ENCODE results near the gene FKBP10. TPM values are rescaled to one million over a fixed set of nuclear protein-coding genes. Genes with fewer than 3 reads are reported as not detected.

Gene FKBP10
- total RNA-seq, 2 donors from 2014 or later = 10.3 to 12.8 TPM

- H3K9ac ChIP-seq (ENCODE audit: low read depth in 2 of 2, low read length in 2 of 2) = no peak overlapping the region
- intact Hi-C loops (cut with DNase I) = no loop called here
- DNase-seq = no peak
- H3K36me3 ChIP-seq = peaks cover 17% of the 10 kb centered on the region
- no peak overlapping the region for H3K27ac ChIP-seq
- no peaks in the 10 kb centered on the region for H3K9me3 ChIP-seq
- no peaks in the 10 kb centered on the region for H3K4me1 ChIP-seq
- no peaks in the 10 kb centered on the region for H3K27me3 ChIP-seq
- no peak for TF ChIP-seq CTCF (IDR thresholded peaks at IDR 0.05)
- no peak overlapping the region for H3K4me3 ChIP-seq
Measured at GRCh38 chr17:41870097-41870496, 57.3 kb downstream of the FKBP10 start.

- Histone ChIP-seq H3K4me3 (no peak overlapping the region), H3K36me3 (peaks cover 17% of the 10 kb centered on the region), H3K4me1 (no peaks in the 10 kb centered on the region), H3K9ac (ENCODE audit: low read depth in 2 of 2, low read length in 2 of 2) (no peak overlapping the region), H3K9me3 (no peaks in the 10 kb centered on the region), H3K27ac (no peak overlapping the region), H3K27me3 (no peaks in the 10 kb centered on the region)
- TF ChIP-seq CTCF (IDR thresholded peaks at IDR 0.05) = no peak
- no peak for DNase-seq
- intact Hi-C loops (cut with DNase I) = no loop called here
Measured at GRCh38 chr17:41870627-41871026, 57.8 kb downstream of the FKBP10 start.

- no peak for DNase-seq
- H3K36me3 ChIP-seq = peaks cover 17% of the 10 kb centered on the region
- H3K27me3 ChIP-seq = no peaks in the 10 kb centered on the region
- H3K4me1 ChIP-seq = no peaks in the 10 kb centered on the region
- H3K9me3 ChIP-seq = no peaks in the 10 kb centered on the region
- no peak overlapping the region for H3K9ac ChIP-seq (ENCODE audit: low read depth in 2 of 2, low read length in 2 of 2)
- no peak for TF ChIP-seq CTCF (IDR thresholded peaks at IDR 0.05)
- H3K4me3 ChIP-seq = no peak overlapping the region
- H3K27ac ChIP-seq = no peak overlapping the region
- intact Hi-C loops (cut with DNase I) = no loop called here
Measured at GRCh38 chr17:41871789-41872188, 59.0 kb downstream of the FKBP10 start.

Other genes with a start within 250 kb of the FKBP10 start
- not detected for gene KRT9, start 240.9 kb upstream of the FKBP10 start, total RNA-seq
- gene KRT14, start 226.1 kb upstream of the FKBP10 start, total RNA-seq = not detected
- gene KRT16, start 200.2 kb upstream of the FKBP10 start, total RNA-seq = not detected
- gene KRT17, start 188.4 kb upstream of the FKBP10 start, total RNA-seq = 1 to 10 TPM in 1 of 2 donors, not detected in 1; 1.2 TPM
- 100 to 1,000 TPM; 574 to 740 TPM for gene EIF1, start 124.1 kb upstream of the FKBP10 start, total RNA-seq
- gene GAST, start 100.7 kb upstream of the FKBP10 start, total RNA-seq = not detected
- under 1 TPM; 0.10 to 0.53 TPM for gene HAP1, start 78.4 kb upstream of the FKBP10 start, total RNA-seq
- gene JUP, start 26.3 kb upstream of the FKBP10 start, total RNA-seq = 100 to 1,000 TPM; 317 to 353 TPM
- 10 to 100 TPM in 1 of 2 donors, 1 to 10 TPM in 1; 8.5 to 16.7 TPM for gene P3H4, start 1.1 kb upstream of the FKBP10 start, total RNA-seq
- gene NT5C3B, start 23.2 kb downstream of the FKBP10 start, total RNA-seq = 10 to 100 TPM; 19.5 to 20.2 TPM
- not detected for gene KLHL10, start 24.8 kb downstream of the FKBP10 start, total RNA-seq
- 10 to 100 TPM in 1 of 2 donors, 1 to 10 TPM in 1; 10.0 to 14.0 TPM for gene KLHL11, start 52.4 kb downstream of the FKBP10 start, total RNA-seq
- 100 to 1,000 TPM; 135 to 145 TPM for gene ACLY, start 105.9 kb downstream of the FKBP10 start, total RNA-seq
- gene ODAD4, start 117.6 kb downstream of the FKBP10 start, total RNA-seq = under 1 TPM; 0.15 to 0.19 TPM
- 10 to 100 TPM; 44.7 to 49.4 TPM for gene CNP, start 153.8 kb downstream of the FKBP10 start, total RNA-seq
- 100 to 1,000 TPM in 1 of 2 donors, 10 to 100 TPM in 1; 82.7 to 103 TPM for gene DNAJC7, start 204.4 kb downstream of the FKBP10 start, total RNA-seq
- 10 to 100 TPM; 25.8 to 26.3 TPM for gene NKIRAS2, start 207.1 kb downstream of the FKBP10 start, total RNA-seq
- gene C17orf113, start 237.6 kb downstream of the FKBP10 start, total RNA-seq = 1 to 10 TPM in 1 of 2 donors, under 1 TPM in 1; 0.84 to 1.2 TPM